GM23338 (cell line): Measurements from ENCODE around the gene KLK13. TPM values are rescaled to one million over a fixed set of nuclear protein-coding genes. Genes with fewer than 3 reads are reported as not detected.

Experiments
- ATAC-seq: fragments of 200-7000 bp; cut with Tn5 transposase; 3 replicates; pipeline ENCODE4 v1.9.1; 2020
- DNase-seq: peaks from one replicate; pipeline ENCODE4 v3.0.0-alpha.2; 2015; ENCODE audit warnings: low spot score
- H2AFZ ChIP-seq: fragments of 200-600 bp; sonication (generic); 2 replicates; pipeline ENCODE4 v1.8.0; 2016; ENCODE audit warnings: antibody characterized with exemption, mild to moderate bottlenecking, moderate library complexity
- H3F3A ChIP-seq: fragments of 200-600 bp; sonication (generic); replicated peaks from 2 replicates; pipeline ENCODE4 v1.8.0; 2017; ENCODE audit warnings: antibody characterized with exemption, mixed run types, low read depth
- H3K27ac ChIP-seq: fragments of 200-600 bp; sonication (generic); 2 replicates; pipeline ENCODE4 v1.6.1; 2016; ENCODE audit warnings: low read depth
- H3K27me3 ChIP-seq: fragments of 200-600 bp; sonication (generic); 2 replicates; pipeline ENCODE4 v1.8.0; 2016; ENCODE audit warnings: mild to moderate bottlenecking, mixed run types, moderate library complexity; ENCODE audit not compliant: insufficient read depth
- H3K36me3 ChIP-seq: fragments of 200-600 bp; sonication (generic); 2 replicates; pipeline ENCODE4 v1.8.0; 2016; ENCODE audit warnings: mild to moderate bottlenecking; ENCODE audit not compliant: insufficient read depth
- H3K4me1 ChIP-seq: fragments of 200-600 bp; sonication (generic); 2 replicates; pipeline ENCODE4 v1.8.0; 2016; ENCODE audit warnings: mild to moderate bottlenecking, moderate library complexity; ENCODE audit not compliant: insufficient read depth
- H3K4me2 ChIP-seq: fragments of 200-600 bp; sonication (generic); 2 replicates; pipeline ENCODE4 v1.7.1; 2017; ENCODE audit warnings: mixed run types
- H3K4me3 ChIP-seq: fragments of 200-600 bp; sonication (generic); 2 replicates; pipeline ENCODE4 v1.6.1; 2016; ENCODE audit warnings: mixed run types
- H3K79me2 ChIP-seq: fragments of 200-600 bp; sonication (generic); replicated peaks from 2 replicates; pipeline ENCODE4 v1.8.0; 2017; ENCODE audit warnings: mild to moderate bottlenecking; ENCODE audit not compliant: insufficient read depth
- H3K9me2 ChIP-seq: fragments of 200-600 bp; sonication (generic); 2 replicates; pipeline ENCODE4 v1.8.0; 2017; ENCODE audit not compliant: insufficient read depth
- H4K20me1 ChIP-seq: fragments of 200-600 bp; sonication (generic); replicated peaks from 2 replicates; pipeline ENCODE4 v1.8.0; 2017; ENCODE audit warnings: mild to moderate bottlenecking; ENCODE audit not compliant: insufficient read depth
- H3K27ac Mint-ChIP-seq: 2 replicates; pipeline ENCODE4 v1.8.0; 2020; ENCODE audit warnings: inconsistent platforms, mild to moderate bottlenecking, moderate library complexity, mixed read lengths
- H3K27me3 Mint-ChIP-seq: 3 replicates; pipeline ENCODE4 v1.8.0; 2022; ENCODE audit warnings: low read depth, mild to moderate bottlenecking, moderate library complexity, mixed read lengths, inconsistent platforms; ENCODE audit not compliant: insufficient read depth, poor library complexity
- H3K36me3 Mint-ChIP-seq: 3 replicates; pipeline ENCODE4 v1.8.0; 2021; ENCODE audit warnings: low read depth, mild to moderate bottlenecking, inconsistent platforms, moderate library complexity, mixed read lengths
- H3K4me1 Mint-ChIP-seq: 3 replicates; pipeline ENCODE4 v1.8.0; 2020; ENCODE audit warnings: mild to moderate bottlenecking, inconsistent platforms, mixed read lengths
- H3K4me3 Mint-ChIP-seq: 3 replicates; pipeline ENCODE4 v1.8.0; 2021; ENCODE audit warnings: moderate library complexity, mild to moderate bottlenecking, inconsistent platforms, mixed read lengths
- H3K9me3 Mint-ChIP-seq: 3 replicates; pipeline ENCODE4 v1.8.0; 2020; ENCODE audit warnings: moderate library complexity, mild to moderate bottlenecking, inconsistent platforms, mixed read lengths
- CREB1 ChIP-seq: fragments of 250-450 bp; sonication (Bioruptor Pico); IDR thresholded peaks from 2 replicates; pipeline ENCODE4 v1.5.0; 2020; ENCODE audit warnings: low read depth, mild to moderate bottlenecking, moderate library complexity
- EZH2 ChIP-seq: fragments of 200-600 bp; sonication (generic); IDR thresholded peaks from one replicate; pipeline ENCODE4 v1.8.0; 2017; ENCODE audit warnings: antibody characterized with exemption, mild to moderate bottlenecking, low read depth; ENCODE audit not compliant: unreplicated experiment
- EZH2phosphoT487 ChIP-seq: fragments of 200-600 bp; sonication (generic); IDR thresholded peaks from one replicate; pipeline ENCODE4 v1.8.1; 2018; ENCODE audit warnings: antibody characterized with exemption; ENCODE audit not compliant: unreplicated experiment
- JUNB ChIP-seq: IDR thresholded peaks from one replicate; pipeline ENCODE4 v1.6.1; 2016; ENCODE audit warnings: antibody characterized with exemption; ENCODE audit not compliant: unreplicated experiment
- POLR2AphosphoS5 ChIP-seq: IDR thresholded peaks from 2 replicates; pipeline ENCODE4 v1.6.1; 2016; ENCODE audit warnings: antibody characterized with exemption, low read depth
- STAT1 ChIP-seq: IDR thresholded peaks from one replicate; pipeline ENCODE4 v1.6.1; 2016; ENCODE audit warnings: antibody characterized with exemption; ENCODE audit not compliant: unreplicated experiment
- ZNF114 ChIP-seq: fragments of 250-450 bp; sonication (Bioruptor Pico); IDR thresholded peaks from 2 replicates; pipeline ENCODE4 v1.5.0; 2020; ENCODE audit warnings: mild to moderate bottlenecking, moderate library complexity
- ZNF331 ChIP-seq: fragments of 250-450 bp; sonication (Bioruptor Pico); IDR thresholded peaks from 2 replicates; pipeline ENCODE4 v1.5.0; 2020; ENCODE audit warnings: low read depth, mild to moderate bottlenecking, moderate library complexity
- polyA plus RNA-seq: library from polyadenylated mRNA; unstranded; fragments of >200 nt; fragmentation: Nextera tagmentation; extraction: Ambion mirVana; gene quantifications from 2 replicates; pipeline ENCODE4 v1.2.1, GENCODE V29; 2016
- total RNA-seq: library from RNA; depleted of rRNA; stranded (reverse); fragments of >200 nt; shearing (Covaris generic); gene quantifications from 2 replicates; pipeline ENCODE4 v1.2.3, GENCODE V29; 2014
- TF ChIP-seq, protein P1 (sequence below): fragments of 250-450 bp; sonication (Bioruptor Pico); IDR thresholded peaks from 2 replicates; pipeline ENCODE4 v1.5.0; 2020; ENCODE audit warnings: mild to moderate bottlenecking, moderate library complexity
- TF ChIP-seq, protein P2 (sequence below): IDR thresholded peaks from 2 replicates; pipeline ENCODE4 v1.6.1; 2016; ENCODE audit warnings: antibody characterized with exemption
- TF ChIP-seq, protein P3 (sequence below), 2 experiments: fragments of 200-600 bp in 1 of 2; sonication (generic) in 1 of 2; conservative IDR thresholded peaks; 2 replicates each; pipeline versions ENCODE4 v1.5.1 to v1.6.1; 2016 to 2017; ENCODE audit warnings: antibody characterized with exemption in 2 of 2, low read depth in 2 of 2, mild to moderate bottlenecking in 2 of 2, moderate library complexity in 1 of 2

KLK13 gene
- total and polyA plus RNA-seq, 2 experiments from 2014 or later = 4.5 to 5.7 TPM

- Histone ChIP-seq H3K27me3 (no peaks in the 10 kb centered on the region), H3K4me2 (peak overlapping the region; percentile 92), H3F3A (no peaks in the 10 kb centered on the region), H3K4me1 (peaks cover 11% of the 10 kb centered on the region; the same call in 1 of the 2 replicates), H2AFZ (peak overlapping the region; percentile 87), H3K4me3 (peak overlapping the region; percentile 73), H3K36me3 (no peaks in the 10 kb centered on the region; the same call in 1 of the 2 replicates), H3K79me2 (no peaks in the 10 kb centered on the region), H3K27ac (no peak overlapping the region), H4K20me1 (no peaks in the 10 kb centered on the region), H3K9me2 (peaks cover 29% of the 10 kb centered on the region)
- TF ChIP-seq CREB1 (CRISPR knock-in tag) (no peak), ZNF114 (no peak), POLR2AphosphoS5 (no peak), STAT1 (no peak)
- H3K36me3 Mint-ChIP-seq = no peaks in the 10 kb centered on the region
- peak overlapping the region; percentile 74 for H3K4me3 Mint-ChIP-seq
- ATAC-seq = peak; percentile 82
- peaks cover 7% of the 10 kb centered on the region for H3K4me1 Mint-ChIP-seq
- H3K9me3 Mint-ChIP-seq = no peaks in the 10 kb centered on the region; the same call in 1 of the 3 replicates
- no peak for DNase-seq
- H3K27me3 Mint-ChIP-seq = peaks cover 2% of the 10 kb centered on the region
- no peak overlapping the region for H3K27ac Mint-ChIP-seq
Observed at GRCh38 chr19:51065221-51065960, 499 bp upstream of the KLK13 start.

- Histone ChIP-seq H3K27me3 (no peaks in the 10 kb centered on the region), H3K9me2 (peaks cover 23% of the 10 kb centered on the region), H2AFZ (no peak overlapping the region), H3K4me3 (no peak overlapping the region), H3K36me3 (no peaks in the 10 kb centered on the region; the same call in 1 of the 2 replicates), H3K27ac (no peak overlapping the region), H3K4me2 (no peak overlapping the region), H3K4me1 (peaks cover 11% of the 10 kb centered on the region; the same call in 1 of the 2 replicates), H4K20me1 (no peaks in the 10 kb centered on the region), H3K79me2 (no peaks in the 10 kb centered on the region), H3F3A (no peaks in the 10 kb centered on the region)
- Mint-ChIP-seq H3K27ac (no peak overlapping the region), H3K4me1 (peaks cover 7% of the 10 kb centered on the region), H3K9me3 (no peaks in the 10 kb centered on the region; the same call in 1 of the 3 replicates), H3K4me3 (peak overlapping the region; percentile 44), H3K27me3 (peaks cover 2% of the 10 kb centered on the region), H3K36me3 (no peaks in the 10 kb centered on the region)
- no peak for ATAC-seq
- no peak for DNase-seq
- TF ChIP-seq, protein P1, sequence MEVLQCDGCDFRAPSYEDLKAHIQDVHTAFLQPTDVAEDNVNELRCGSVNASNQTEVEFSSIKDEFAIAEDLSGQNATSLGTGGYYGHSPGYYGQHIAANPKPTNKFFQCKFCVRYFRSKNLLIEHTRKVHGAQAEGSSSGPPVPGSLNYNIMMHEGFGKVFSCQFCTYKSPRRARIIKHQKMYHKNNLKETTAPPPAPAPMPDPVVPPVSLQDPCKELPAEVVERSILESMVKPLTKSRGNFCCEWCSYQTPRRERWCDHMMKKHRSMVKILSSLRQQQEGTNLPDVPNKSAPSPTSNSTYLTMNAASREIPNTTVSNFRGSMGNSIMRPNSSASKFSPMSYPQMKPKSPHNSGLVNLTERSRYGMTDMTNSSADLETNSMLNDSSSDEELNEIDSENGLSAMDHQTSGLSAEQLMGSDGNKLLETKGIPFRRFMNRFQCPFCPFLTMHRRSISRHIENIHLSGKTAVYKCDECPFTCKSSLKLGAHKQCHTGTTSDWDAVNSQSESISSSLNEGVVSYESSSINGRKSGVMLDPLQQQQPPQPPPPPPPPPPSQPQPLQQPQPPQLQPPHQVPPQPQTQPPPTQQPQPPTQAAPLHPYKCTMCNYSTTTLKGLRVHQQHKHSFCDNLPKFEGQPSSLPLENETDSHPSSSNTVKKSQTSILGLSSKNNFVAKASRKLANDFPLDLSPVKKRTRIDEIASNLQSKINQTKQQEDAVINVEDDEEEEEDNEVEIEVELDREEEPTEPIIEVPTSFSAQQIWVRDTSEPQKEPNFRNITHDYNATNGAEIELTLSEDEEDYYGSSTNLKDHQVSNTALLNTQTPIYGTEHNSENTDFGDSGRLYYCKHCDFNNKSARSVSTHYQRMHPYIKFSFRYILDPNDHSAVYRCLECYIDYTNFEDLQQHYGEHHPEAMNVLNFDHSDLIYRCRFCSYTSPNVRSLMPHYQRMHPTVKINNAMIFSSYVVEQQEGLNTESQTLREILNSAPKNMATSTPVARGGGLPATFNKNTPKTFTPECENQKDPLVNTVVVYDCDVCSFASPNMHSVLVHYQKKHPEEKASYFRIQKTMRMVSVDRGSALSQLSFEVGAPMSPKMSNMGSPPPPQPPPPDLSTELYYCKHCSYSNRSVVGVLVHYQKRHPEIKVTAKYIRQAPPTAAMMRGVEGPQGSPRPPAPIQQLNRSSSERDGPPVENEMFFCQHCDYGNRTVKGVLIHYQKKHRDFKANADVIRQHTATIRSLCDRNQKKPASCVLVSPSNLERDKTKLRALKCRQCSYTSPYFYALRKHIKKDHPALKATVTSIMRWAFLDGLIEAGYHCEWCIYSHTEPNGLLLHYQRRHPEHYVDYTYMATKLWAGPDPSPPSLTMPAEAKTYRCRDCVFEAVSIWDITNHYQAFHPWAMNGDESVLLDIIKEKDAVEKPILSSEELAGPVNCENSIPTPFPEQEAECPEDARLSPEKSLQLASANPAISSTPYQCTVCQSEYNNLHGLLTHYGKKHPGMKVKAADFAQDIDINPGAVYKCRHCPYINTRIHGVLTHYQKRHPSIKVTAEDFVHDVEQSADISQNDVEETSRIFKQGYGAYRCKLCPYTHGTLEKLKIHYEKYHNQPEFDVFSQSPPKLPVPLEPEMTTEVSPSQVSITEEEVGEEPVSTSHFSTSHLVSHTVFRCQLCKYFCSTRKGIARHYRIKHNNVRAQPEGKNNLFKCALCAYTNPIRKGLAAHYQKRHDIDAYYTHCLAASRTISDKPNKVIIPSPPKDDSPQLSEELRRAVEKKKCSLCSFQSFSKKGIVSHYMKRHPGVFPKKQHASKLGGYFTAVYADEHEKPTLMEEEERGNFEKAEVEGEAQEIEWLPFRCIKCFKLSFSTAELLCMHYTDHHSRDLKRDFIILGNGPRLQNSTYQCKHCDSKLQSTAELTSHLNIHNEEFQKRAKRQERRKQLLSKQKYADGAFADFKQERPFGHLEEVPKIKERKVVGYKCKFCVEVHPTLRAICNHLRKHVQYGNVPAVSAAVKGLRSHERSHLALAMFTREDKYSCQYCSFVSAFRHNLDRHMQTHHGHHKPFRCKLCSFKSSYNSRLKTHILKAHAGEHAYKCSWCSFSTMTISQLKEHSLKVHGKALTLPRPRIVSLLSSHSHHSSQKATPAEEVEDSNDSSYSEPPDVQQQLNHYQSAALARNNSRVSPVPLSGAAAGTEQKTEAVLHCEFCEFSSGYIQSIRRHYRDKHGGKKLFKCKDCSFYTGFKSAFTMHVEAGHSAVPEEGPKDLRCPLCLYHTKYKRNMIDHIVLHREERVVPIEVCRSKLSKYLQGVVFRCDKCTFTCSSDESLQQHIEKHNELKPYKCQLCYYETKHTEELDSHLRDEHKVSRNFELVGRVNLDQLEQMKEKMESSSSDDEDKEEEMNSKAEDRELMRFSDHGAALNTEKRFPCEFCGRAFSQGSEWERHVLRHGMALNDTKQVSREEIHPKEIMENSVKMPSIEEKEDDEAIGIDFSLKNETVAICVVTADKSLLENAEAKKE (CRISPR knock-in tag) = no peak
- TF ChIP-seq POLR2AphosphoS5 = no peak
- TF ChIP-seq ZNF331 (CRISPR knock-in tag) = no peak
- TF ChIP-seq EZH2phosphoT487 = no peak
- no peak for TF ChIP-seq JUNB
- TF ChIP-seq EZH2 = no peak
- TF ChIP-seq, protein P2, sequence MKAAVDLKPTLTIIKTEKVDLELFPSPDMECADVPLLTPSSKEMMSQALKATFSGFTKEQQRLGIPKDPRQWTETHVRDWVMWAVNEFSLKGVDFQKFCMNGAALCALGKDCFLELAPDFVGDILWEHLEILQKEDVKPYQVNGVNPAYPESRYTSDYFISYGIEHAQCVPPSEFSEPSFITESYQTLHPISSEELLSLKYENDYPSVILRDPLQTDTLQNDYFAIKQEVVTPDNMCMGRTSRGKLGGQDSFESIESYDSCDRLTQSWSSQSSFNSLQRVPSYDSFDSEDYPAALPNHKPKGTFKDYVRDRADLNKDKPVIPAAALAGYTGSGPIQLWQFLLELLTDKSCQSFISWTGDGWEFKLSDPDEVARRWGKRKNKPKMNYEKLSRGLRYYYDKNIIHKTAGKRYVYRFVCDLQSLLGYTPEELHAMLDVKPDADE = no peak
- TF ChIP-seq, protein P3, sequence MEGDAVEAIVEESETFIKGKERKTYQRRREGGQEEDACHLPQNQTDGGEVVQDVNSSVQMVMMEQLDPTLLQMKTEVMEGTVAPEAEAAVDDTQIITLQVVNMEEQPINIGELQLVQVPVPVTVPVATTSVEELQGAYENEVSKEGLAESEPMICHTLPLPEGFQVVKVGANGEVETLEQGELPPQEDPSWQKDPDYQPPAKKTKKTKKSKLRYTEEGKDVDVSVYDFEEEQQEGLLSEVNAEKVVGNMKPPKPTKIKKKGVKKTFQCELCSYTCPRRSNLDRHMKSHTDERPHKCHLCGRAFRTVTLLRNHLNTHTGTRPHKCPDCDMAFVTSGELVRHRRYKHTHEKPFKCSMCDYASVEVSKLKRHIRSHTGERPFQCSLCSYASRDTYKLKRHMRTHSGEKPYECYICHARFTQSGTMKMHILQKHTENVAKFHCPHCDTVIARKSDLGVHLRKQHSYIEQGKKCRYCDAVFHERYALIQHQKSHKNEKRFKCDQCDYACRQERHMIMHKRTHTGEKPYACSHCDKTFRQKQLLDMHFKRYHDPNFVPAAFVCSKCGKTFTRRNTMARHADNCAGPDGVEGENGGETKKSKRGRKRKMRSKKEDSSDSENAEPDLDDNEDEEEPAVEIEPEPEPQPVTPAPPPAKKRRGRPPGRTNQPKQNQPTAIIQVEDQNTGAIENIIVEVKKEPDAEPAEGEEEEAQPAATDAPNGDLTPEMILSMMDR (conservative IDR thresholded peaks at IDR 0.05; ENCODE audit: low read depth in 2 of 2) = no peak
Observed at GRCh38 chr19:51063664-51064063, 1.2 kb downstream of the KLK13 start.
